ENCODE measurements around the gene IKZF2.

Gene IKZF2

DNA sequence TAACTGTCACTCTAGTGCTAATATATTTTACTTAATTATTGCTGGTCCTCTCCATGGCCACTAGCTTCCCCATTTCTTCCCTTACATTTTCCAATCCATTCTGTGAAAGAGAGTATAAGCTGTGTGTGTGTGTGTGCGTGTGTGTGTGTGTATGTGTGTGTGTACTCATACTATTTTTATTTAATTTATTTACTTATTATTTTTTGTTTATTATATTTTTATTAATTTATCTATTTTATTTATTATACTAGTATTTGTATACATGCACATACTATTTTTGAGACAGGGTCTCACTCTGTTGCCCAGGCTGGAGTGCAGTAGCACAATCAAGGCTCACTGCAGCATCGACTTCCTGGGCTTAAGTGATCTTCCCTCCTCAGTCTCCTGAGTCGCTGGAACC, 59.6 kb downstream of the IKZF2 start:
- no peak for DNase-seq

DNA sequence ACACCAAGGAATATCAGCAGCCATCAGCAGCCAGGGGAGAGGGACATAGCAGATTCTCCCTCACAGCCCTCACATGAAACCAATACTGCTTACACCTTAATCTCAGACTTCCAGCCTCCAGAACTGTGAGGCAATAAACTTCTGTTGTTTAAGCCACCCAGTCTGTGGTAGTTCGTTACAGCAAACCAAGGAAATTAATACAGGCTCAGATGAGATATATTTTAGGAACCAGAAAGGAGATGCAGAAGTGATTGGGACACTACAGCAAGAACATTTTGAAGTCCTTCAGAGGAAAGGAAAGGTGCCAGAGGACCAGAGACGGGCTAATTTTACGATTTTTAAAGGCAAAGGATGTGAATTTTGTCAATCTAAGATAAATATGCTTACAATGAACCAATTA, 60.6 kb downstream of the IKZF2 start:
- DNase-seq = no peak

DNA sequence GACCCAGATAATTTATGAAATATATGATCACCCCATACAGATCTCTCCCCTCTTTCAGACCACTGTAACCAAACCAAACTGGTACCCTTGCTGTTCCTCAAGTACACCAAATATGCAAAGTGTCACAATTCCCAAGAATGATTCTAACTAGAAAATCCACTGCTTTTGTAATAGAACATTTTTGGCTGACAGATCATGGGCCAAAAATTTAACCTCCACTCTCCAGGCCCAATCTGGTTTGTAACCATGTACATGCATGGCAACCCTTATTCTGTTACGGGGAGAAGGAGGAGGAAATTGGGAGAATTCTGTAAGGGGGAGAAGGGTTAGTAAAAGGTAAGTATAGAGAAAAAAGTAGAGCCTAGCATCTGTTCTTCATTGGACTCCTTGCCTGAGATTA, 62.0 kb downstream of the IKZF2 start:
- DNase-seq = no peak

DNA sequence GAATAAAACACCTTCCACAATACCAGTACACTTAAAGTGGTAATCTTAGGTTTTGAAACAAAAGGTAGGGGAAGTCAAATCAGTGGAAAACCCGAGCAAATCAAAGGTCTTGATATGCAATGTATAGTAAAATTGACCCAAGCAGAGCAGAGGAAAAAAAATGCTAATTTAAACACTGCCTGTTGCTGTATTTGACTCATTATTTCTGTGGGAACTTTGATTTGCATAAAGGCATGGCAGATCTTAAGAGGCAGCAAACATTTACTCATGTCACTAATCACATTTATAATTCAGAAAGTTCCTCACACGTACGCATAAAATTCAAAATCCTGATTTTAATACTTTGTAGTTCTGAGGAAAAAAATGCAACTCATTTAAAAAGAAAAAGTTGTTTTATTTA, 64.4 kb downstream of the IKZF2 start:
- DNase-seq = no peak

DNA sequence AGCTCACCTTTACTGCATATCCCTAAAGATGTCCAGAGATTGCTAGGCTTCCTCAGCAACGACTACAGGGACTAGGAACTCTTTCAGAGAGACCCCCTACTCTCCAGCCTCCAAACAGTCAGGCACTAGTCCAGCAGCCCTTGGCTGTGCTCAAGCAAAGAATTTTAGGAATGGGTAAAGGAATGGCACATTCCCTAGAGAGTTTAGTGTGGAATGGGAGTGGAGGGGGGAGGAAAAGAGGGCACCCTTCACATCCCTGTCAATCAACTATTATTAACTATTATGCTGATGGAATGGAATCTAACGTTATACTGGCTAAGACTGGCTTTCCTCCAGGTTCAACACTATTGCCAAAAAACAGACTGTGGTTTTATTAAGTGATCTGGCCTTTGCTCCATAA, 64.8 kb downstream of the IKZF2 start:
- no peak for DNase-seq

DNA sequence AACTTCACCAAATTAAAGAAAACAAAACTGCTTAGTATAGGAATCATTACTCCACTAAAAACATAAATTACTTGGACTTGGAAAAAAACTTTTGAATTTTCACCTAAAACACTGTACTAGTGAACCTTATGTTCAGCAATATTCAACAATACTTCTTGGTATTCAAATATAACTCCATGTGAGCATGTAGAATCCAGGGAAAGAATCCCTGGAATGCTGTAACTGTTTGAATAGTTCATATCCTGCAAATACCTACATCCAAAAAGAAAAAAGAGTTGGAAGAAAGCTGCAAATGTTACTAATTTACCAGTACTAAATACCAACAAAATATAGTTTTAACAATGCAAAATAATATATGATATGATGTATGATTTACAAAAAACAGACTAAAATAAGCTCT, 65.4 kb downstream of the IKZF2 start:
- no peak for DNase-seq

DNA sequence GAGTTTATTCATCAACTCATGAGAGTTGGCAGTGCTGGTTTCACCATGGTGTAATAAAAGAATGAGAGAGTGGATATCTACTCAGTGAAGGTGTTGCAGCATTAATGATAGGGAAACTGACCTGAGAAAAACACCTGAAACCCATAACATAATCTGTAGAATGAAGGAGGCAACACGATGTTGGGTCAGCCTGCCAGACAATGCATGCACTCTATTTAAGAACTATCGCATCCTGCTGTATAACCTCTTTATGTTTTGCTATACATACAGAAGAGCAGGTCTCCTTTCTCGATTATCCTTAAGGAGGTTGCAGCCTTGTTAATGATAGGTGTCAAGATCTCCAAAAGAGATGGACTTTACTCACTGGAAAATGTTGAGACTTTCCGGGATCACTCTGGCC, 65.9 kb downstream of the IKZF2 start:
- no peak for DNase-seq

DNA sequence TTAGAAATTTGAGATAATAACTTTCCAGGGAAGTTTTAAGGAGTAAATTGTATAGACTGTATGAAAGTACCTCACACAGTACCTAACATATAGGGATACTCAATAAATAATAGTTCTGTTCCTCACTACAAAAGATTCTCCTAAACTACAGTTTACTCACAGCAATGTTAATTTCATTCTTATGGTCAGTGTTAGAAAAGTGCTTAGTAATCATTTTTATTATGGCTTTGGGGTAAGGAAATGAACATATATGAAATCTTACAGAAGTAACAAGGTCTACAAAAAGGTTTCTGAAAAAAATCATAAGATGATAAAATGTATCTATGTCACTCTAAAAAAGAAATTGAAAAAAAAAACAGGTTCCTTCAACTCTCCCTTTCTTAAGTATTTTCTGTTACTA, 67.2 kb downstream of the IKZF2 start:
- no peak for DNase-seq

DNA sequence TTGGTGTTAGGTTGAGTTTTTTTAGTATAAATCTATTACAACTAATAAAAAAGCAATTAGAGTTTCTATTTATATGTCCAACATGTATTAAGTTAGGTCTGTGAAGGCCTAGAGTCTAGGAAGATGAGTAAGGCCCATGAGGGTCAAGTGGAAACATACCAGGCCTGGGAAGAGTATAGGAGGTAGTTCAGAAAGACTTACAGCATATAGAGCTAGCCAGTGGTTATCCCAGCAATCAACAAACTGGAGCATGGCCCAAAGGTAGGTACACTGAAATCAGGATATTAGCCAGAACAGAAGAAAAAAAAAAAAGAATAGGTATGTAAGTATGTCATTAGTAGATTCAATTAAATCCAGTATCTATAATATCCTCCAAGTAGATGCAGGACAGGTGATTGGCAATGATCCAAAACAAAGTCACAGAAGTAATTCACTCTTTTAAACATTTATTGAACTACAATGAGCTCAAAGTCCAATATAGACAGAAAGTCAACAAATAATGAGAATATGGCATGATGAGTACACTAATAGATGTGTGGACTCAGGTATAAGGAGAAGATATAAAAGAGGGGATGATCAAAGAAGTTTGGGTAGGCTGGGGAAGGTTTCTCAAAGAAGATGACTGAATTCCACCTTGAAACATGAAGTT, 70.3 kb downstream of the IKZF2 start:
- DNase-seq = no peak

DNA sequence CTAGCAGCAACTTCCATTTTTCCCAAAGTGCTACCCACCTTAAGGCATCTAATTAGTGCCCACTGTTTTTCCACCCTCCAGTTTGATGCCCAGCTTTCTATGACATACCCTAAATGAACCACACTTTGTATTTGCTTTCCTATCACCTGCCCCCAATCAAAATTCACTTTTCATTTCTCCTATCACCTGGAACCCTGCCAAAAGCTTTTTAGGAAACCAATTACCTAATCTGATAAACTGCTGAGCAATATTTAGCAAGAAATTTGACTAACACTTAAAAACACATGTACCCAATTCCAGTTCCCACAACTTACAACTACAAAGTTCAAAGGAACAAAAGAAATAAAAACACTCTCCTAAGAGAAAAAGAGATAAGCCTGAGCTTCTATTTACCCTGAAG, 71.7 kb downstream of the IKZF2 start:
- no peak for DNase-seq

DNA sequence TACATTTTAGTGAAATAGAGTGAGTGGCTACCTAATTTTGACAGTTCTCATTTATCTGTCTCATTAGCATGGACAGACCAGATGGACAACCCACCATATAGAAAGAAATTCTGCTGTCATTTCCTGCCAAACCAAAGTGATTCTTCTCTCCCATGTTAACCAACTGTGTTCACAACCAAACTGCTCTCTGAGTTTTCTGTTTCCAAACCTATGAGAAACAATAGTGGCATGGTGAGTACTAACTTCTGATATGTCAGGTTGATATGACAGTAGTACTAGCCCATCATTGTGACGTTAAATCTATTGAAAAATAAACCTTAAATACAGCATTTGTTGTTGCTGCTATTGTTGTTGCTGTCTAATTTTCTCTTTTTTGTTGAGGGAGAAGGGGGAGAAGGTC, 72.7 kb downstream of the IKZF2 start:
- no peak for DNase-seq

DNA sequence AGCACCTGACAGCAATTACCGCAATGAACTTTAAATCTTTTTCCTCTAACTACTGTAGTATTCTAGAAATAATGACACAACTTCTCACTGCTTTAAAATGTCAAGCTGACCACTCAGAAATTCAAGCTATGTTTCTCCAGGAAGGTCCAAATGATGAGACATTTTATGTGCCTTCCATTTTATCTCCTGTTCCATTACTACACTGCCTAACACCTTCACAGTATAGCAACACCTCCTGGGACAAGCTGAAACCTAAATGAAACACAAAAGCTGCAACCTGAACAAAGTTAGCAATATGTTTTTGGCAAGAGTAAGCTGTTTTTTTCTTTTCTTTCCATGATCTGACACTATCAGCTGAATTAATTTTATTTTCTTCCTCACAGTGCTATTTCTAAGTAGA, 81.9 kb downstream of the IKZF2 start:
- DNase-seq = no peak

DNA sequence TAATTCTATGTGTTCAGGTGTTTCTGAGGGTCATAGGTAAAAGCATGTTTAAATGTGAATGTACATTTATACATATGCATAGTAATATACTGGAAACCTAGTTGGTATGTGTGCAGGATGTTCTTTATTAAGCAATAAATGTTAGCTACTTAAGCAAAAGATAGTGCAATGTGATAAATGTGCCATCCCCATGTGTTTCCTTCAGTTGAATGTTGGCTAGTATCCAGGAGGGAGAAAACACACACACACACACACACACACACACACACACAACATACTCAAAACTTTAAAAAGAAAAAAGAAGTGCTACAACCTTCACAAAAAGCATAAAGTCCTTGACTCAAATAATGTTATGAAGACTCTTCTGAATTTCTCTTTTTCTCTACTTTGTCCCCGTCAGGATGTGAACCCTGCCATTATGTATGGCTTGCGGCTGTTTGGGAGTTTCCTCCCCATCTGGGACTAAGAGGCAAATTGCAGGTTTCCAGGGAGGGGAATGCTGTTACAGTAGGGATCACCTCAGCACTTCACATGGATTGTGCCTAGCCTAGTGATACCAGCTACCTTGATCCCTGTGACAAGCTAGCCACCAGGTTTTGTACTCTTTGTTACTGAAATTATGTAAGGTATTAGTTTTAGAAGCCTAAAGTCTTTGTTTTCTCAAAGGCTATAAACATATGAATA, 82.6 kb downstream of the IKZF2 start:
- DNase-seq = no peak

DNA sequence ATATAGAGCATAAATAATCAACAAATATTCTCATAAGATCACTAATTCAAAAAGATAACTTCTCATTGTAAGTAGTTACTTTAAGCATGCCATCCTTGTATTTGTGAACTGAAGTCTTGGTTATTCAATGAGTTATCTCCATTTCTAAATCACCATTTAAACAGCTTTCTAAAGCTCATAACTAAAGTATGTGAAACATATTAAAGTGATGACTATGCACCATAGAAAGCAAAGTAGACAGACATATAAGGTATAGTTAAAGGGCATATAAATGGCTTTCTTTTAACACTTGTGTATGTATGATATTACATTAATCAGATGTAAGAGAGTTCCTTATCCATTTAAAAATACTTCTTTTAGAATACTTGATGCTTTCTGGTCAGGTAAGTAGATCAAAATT, 83.5 kb downstream of the IKZF2 start:
- no peak for DNase-seq

DNA sequence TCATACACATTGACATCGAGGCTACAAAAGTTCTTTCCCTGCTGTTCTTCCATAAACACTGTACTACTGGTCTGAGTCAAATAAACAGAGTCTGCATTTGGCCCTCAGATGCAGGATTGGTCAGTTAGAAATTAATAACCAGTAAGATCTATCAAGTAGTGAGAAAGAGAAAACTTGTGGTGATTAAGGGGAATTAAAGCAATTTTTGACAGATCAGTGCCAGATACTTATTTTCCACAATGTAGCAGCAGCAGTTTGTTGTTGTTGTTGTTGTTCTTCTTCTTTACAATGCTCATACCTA, 85.0 kb downstream of the IKZF2 start:
- no peak for DNase-seq

DNA sequence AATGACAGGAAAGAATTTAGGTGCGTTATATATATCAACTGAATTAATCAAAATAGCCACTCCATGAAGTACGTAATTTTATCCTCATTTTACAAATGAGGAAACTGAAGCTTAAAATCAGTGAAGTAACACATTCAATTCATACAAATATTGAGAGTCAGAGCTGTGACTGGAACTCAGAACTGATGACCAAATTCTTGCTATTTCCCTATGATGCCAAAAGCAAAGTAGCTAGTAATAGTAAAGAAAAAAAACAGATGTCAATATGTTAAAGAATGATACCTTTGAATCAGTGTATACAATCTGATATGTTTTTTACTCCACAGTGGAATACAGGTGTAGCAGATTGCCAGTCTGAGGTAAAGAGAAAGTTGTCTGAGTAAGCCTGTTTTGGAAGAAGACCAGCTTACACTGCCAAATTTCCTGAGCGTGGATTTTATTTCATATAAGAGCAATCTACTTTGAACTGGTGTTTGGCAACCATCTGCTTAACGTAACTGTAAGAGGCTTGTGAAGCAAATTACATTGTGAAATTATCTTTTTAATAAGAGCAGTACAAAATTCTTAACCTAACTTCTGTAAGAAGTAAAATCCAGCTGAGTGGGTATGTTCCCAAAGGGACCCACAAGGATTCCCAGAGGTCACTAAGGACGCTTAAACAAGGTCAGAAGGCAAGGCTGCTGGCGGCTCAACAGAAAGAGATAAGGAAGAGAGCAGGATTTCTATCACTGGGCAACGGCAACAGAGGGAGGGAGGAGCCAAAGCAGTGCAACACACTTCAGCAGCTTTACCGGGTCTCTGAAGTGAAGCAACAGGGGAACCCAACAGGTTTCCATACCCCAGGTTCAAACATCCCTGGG, 85.6 kb downstream of the IKZF2 start:
- DNase-seq = no peak

DNA sequence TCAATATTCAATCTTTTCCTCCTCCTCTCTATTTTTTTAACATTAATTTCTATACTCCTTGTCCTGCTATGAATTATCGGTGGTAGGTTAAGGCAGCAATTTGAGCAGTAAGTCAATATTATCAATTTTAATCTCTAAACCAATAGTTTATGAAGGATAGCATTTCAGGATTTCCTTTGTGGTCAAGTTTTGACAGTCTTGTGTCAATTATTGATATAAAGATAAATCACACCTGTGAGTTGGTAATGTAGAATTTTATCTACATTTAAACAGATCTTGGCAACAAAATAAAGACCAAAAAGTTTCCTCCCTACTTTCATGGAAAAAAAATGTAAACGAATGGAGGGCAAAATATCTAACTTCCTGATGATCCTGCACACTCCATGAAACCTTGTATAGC, 87.3 kb downstream of the IKZF2 start:
- DNase-seq = no peak

DNA sequence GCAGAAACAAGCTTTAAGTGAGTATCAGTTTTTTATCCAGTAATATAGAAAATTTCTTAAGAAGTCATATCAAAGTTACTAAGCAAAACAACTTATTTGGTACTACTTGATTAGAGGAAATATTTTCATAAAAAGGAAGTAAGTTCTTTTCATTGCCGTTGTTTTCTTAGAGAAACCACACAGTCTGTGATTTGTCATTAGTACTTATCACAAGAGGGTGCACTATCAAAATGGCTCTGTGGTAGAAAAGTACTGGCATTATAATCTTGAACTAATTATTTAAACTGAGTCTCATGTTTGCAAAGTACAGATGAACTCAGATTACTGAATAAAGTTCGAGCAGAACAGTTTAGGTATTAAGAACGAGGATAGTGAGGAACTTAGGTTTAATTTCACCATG, 93.4 kb downstream of the IKZF2 start:
- no peak for DNase-seq

DNA sequence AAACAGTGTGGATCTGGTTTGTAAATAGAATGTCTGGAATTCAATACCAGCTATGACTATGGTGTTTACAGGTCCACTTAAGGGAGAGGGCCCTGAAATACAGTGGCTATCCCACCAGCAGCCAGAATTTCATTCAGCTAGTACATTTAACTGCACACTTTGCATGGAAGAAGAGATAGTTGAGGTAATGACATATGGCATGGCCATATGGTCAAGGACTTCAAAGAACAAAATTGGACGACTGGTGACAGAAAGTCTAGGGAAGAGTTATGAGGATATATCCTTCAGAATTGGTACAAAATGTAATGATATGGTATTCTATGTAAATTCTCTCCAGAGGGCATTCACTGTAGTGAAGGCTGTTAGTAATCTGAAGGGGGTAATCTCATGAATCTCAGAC, 105.0 kb downstream of the IKZF2 start:
- no peak for DNase-seq

DNA sequence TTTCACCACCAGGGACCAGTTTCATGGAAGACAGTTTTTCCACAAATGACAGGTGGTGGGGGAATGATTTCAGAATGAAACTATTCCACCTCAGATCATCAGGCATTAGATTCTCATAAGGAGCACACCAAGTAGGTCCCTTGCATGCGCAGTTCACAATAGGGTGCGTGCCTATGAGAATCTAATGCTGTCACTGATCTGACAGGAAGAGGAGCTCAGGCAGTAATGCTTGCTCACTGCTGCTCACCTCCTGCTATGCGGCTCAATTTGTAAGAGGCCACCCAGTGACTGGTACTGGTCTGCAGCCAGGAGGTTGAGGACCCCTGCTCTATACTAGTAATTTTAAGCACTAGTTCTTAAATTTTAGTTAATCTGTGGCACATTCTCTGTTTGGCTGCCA, 107.8 kb downstream of the IKZF2 start:
- DNase-seq = no peak

DNA sequence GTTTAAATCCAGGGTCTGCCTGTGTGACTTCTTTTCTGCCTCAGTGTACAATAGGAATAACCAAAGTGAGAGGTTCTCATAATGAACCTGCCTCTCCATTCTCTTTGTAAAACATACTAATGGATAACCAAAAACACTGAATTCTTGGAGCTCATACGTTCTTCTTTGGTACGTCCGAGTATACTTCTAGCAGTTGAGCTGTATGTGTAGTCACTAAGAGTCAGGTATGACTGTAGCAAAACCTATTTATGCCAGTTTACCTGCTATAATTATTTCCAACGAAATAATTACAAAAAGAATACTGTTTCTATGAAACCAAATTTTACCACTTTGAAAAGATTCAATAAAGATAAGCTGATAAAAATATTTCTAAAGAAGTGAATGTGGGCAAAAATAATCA, 109.2 kb downstream of the IKZF2 start:
- DNase-seq = no peak

DNA sequence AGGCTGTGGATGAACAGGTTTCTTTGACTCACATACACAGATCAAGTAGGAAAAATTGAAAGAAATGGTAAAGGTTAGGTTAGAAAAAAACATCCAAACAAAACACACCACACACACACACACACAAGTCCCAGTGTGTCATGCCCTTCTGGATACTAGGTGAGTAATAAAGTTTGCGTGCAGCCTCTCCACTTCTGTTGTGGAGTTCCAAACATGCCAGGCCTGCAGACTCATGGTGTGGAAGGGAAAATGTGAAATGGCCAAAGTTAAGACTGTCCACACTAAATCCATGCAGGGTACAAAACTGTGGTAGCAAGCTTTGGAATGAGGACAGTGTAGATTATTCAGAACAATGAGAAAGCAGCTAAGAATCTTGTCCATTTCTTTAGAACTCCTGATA, 114.6 kb downstream of the IKZF2 start:
- no peak for DNase-seq

DNA sequence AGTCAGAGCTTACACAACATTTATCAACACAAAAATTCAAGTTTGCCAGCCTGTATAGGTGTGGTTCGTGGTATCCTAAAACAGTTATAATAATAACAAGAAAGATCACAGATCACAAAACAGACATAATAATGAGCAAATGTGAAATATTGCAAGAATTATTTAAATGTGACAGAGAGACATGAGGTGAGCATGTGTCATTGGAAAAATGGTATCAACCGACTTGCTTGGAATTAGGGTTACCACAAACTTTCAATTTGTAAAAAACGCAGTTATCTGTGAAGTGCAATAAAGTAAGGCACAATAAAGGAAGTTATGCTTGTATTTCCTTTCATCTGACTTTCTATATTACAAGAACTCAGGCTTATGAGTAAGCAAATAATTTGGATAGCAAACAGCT, 116.8 kb downstream of the IKZF2 start:
- no peak for DNase-seq

DNA sequence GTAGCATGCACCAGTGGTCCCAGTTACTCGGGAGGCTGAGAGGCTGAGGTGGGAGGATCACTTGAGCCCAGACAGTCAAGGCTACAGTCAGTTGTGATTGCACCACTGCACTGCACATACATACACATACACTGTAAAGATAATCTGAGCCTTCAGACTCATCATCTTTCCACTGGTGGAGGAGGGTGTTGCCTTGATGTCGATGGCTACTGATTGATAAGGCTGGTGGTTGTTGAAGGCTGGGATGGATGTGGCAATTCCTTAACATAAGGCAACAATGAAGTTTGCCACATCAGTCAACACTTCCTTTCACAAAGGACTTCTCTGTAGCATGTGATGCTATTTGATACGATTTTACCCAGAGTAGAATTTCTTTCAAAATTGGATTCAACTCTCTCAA, 118.8 kb downstream of the IKZF2 start:
- DNase-seq = no peak

DNA sequence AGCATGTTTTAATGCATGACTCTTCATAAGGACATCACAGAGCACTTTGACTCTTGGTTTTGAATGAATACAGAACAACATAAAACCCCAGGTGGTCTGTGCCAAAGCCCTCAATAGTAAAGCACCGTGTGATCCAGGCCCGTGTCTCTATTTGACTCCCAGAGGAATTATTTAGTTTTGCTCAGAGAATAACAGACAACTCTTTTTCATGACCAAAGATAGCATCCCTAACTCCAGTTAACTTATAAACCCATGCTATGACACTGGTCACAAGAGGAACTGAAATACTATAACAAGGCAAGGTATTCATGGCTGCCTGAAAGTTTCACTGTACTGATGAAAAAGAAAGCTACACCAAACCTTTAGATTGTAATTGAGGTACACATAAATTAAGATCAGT, 128.4 kb downstream of the IKZF2 start:
- DNase-seq = no peak

Measured in inflammatory macrophage treated with lipopolysaccharide for 4 hours (primary cell).